ENCODE data around the gene CELSR1.

CELSR1 gene

DNA sequence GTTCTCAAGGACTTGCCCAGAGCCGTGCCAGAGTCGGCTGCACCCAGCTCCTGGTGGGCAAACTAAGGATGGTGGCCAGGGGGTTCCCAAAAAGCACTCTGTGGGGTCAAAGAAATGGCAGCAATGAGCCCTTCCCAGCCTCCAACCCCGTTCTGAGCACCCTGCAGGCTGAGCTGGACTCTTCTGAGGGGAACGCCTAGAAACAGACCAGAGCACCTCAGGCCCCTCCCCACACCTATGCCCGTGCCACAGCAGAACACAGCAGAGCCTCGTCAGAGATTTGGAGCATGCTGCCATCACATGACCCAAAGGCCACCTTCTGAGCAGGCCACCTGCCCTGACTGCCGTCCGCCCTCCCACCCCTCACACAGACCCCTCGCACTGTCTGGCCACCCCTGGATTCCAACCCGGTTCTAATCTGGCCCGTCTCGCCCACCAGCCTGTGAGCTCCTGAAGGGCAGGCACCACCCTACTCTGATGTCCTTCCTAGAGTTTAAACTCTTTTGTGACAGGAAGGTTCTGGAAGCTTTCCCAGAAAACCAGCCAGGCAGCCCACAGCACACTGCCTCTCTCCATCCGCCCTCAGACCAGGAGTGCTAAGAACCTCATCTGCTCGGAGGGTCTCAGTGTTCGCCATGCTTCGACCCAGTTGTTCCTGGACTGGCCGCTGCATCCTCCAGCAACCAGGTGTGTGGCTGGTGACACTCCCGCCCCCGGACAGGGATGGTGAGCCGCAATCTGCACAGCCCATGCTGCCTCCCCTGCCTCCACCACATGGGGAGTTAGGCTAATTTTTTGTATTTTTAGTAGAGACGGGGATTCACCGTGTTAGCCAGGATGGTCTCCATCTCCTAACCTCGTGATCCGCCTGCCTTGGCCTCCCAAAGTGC lies 97.6 kb downstream of the CELSR1 start:
- no peak for DNase-seq

DNA sequence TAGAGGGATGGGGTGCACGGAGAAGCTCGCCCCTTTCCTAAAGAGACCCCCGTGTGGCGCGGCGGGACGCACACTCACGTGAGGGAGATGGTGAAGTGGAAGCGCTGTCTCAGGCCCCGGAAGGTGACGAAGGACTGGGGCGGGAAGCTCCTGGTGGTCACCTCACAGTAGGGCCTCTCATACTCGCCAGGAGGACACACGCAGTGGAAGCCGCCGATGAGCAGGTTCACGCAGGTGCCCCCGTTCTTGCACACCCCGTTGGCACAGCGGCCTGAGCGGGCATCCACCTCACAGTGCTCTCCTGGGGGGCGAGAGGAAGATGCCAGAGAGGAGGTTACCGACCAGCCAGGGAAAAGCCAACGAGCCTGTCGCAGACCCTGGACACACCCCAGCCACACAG lies 98.3 kb downstream of the CELSR1 start:
- no peak for DNase-seq

DNA sequence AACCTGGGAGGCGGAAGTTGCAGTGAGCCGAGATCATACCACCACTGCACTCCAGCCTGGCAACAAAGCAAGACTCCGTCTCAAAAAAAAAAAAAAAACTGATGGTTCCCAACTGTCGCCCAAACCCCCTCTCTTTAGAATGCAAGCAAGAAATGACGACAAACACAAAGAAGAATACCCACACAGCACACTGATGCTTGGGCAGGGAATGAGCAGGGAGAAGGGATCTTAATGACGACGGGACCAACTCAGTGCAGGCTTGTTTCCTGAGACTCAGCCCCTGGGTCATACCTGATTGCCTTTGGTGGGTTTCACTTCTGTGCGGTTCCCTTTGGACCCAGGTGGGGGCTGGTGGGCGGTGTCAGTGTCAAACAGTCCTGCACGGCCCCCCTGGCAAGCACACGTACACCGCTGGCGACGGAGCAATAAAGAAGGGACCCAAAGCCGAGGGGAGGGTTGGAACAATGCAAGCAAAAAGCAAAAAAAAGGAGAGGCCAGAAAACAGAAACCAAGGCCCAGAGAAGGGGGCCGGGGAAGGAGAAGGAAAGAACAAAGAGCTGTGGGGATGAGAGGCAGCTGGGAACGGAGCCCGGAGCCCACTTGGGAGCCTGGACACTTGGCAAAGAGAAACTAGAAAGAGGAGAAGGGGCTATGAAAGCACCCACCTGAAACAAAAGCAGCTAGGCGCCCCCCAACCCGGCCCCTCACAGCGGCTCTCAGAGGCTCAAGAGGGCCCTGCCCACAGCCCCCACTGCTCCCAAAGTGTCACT lies 99.6 kb downstream of the CELSR1 start:
- no peak for DNase-seq

DNA sequence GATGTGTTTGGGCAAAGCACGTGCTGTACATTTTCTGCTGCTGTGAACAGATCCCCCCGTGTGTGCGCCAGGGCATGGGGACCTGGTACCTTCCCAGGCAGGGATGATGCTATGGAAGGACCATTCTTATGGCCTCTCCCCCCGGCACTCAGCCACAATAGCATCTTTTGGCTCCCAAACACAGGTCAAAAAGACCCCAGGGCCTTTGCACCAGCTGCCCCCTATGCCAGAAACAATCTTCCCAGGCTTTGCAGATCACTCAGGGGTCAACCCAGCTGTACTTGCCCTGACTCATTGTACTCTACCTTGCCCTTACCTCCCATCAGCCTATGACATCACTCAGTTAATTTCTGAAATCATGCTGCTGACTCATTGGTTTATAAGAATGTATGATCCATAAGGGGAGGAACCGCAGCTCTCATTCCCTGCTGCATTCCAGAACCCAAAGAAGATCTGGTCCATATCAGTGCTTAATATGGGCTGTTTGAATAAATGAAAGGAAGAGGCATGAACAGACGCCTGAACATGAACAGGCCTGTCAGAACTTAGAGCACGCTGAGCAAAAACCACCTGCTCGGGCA lies 100.7 kb downstream of the CELSR1 start:
- no peak for DNase-seq

DNA sequence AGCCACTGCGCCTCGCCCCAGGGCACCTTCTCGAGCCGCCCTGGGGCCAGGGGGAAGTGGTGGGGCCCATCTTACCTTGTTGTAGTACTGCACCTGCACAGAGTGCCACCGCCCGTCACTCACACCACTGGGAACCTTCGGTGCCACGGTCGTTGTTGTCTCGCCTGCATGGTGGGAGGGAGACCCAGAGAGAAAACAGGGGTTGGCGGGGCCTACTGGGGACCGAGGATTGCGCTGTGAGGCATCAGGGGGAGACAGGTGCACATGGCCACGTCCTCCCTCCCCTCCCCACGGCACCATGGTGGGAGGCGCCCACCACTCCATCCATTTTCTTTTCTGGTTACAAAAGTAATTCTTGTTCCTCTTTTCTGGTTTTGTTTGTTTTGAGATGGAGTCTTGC lies 104.1 kb downstream of the CELSR1 start:
- DNase-seq: no peak

DNA sequence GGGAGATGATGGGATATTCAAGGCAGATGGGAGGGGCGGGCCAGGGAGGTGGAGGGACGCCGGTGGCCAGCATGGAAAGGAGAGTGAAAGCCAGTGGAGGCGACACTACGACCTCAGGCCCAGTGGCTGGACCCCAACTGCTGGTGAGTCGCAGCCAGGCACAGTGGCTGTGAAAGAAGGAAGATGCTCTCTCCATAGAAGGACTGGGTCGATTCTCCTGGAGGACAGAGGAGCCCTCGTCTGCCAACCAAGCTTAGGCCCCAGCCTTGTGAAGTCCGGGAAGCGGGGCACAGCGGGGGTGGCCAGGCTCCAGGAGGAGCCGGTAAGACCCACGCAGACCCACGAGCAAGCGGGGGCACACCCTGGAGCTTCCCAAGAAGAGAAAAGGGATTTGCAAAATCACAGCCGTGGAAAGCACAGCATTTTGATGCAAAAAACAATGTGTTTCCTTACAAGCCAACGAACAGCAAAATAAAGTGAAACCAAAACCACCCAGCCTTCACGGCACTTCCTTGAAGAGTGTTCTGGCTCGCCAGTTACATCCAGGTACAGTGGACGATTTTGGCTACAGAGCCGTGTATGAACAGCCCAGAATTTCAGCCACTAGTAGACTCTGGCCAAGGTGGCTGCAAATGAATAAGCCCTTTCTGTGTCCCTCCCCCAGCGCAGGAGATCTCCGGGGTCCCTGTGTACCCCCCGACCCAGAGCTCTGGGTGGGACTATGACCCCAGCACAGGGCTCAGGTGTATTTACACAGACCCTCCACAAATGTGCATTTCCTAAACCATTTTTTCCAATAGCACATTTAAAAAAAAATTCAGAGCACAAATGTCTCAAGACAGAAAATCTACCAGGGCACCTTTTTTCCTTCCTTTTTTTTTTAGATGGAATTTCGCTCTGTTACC lies 105.0 kb downstream of the CELSR1 start:
- DNase-seq: peak; percentile 64

DNA sequence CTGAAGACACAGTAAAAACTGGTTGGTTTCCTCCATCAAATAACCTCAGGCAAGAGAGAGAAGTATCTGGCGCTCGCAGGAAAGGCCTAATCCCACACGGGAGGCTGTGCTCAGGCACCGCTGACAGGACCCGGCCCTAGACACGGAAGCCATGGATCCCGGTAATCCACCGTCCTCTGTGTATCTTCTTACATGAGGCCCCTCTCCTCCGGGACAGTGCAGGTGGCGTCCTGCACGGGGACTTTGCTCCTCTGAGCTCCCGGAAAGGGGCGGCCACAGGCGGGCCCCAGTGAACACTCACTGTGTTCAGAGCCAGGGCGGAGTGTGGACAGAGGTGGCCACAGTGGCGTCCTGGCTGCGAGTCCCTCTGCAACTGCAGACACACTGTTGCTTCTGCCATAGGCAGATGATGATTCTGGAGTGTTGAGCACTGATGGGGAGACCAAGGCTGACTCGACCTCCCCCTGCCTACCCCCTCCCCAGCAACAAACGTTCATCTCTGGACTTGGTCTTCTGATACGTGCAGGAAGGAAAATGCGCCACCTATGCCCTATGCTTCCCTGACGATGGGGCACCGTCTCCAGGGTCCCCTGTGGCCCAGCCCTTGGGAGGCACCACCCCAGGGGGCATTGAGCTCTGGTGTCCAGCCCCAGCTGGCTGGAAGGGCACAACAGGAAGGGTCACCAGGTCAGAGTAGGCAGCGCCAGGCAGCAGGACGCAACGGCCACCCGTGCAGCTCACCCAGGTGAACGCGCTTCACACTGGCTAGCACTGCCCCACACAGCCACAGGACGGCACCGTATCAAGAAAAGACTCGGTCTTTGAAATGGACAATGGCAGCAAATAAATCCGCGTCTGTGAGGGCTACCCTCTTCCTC lies 106.2 kb downstream of the CELSR1 start:
- DNase-seq: no peak

DNA sequence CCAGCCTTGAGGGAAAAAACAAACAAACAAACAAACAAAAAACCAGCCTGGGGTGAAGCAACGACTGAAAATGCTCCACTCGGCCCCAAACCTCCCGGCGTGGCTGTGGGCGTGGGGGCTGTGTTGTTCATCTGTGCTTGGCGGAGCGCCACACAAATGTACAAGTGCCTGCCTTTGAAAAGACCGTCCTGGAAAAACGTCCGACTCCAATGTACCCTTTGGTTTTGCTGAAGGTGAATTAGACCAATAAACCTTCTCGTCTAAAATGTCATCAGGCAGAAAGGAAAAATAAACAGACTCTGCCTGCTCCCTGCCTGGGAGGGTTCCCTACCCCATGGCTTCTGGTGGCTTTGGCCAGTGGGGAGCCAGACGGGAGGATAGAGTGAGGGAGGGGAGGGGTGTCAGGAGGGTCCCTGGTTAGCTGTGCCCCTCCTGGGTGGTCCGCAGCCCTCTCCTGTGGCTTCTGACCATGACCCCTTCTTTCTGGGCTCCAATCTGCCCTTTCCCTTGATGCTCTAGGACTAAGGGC lies 108.0 kb downstream of the CELSR1 start:
- DNase-seq: no peak

DNA sequence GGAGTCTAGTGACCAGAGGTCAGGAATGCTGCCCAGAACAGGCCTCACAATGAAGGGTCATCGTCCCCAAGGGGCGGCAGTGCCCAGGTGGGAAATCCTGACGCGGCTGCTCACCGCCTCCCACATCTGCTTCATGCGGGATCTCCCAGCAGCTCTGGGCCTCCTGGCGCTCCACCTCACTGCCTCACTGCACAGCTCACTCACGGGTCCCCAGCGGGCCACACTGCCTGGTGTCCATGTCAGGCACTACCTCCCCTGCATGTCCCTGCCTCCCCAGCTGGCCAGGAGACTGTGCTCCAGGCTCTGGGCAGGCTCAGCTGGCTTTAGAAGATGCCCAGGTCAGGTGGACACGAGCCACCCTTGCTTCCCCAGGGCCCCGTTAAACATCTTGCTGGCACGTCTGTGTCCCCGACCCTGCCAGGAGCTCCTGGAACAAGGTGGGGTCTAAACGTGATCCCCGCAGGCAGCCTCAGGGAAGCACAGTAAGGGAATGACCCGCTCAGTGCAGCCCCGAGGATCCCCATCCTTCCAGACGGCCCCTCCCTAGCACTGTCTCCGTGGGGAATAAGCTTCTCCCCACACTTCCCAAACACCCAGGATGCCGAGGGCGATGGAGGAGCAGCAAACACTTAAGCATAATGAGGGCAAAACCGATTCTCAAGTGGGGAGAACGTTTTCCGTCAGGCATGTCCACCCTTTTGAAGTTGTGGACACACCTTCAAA lies 108.7 kb downstream of the CELSR1 start:
- no peak for DNase-seq

DNA sequence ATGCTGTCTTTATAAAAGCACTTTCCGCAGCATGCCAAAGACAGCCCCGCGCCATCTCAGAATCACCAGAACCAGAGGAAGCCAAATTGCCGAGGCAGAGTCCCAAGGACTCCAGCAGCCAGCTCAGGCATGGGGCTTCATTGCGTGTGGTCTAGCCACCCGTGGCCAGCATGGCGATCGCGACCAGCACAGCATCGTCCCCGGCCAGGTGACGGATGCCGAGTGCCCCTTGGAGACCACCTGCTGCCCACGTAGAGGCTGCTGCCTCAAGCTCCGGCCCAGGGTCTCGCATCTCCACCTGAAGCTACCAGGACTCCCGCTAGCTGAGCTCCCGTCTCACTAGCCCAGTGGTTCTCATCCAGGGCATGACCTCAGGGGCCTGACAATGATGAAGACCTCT lies 109.2 kb downstream of the CELSR1 start:
- no peak for DNase-seq

DNA sequence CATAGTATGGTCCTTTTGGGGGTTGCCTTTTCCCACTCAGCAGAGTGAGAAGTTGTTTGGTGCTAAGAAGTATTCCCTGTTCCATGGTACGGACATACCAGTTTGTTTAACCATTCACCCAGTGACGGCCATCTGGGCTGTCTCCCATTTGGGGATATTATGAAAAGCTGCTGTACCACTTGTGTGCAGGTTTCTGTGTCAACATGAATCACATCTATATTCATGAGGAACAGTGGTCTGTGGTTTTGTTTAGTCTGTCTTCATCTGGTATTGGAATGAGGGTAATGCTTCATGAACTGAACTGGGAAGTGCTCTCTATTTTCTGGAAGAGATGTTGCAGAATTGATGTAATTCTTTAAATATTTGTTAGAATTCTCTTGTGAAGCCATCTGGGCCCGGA lies 112.4 kb downstream of the CELSR1 start:
- DNase-seq: peak; percentile 53

DNA sequence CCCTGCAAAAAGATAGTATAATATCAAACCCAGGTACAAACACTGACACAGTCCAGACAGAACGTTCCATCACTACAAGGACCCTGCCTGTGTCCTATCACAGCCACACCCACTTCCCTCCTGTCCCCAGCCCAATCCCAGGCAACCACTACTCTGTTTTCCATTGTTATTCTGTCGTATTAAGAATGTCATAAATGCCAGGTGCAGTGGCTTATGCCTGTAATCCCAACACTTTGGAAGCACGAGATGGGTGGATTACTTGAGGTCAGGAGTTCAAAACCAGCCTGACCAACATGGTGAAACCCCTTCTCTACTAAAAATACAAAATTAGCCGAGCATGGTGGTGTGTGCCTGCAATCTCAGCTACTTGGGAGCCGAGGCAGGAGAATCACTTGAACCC lies 112.9 kb downstream of the CELSR1 start:
- DNase-seq: no peak

DNA sequence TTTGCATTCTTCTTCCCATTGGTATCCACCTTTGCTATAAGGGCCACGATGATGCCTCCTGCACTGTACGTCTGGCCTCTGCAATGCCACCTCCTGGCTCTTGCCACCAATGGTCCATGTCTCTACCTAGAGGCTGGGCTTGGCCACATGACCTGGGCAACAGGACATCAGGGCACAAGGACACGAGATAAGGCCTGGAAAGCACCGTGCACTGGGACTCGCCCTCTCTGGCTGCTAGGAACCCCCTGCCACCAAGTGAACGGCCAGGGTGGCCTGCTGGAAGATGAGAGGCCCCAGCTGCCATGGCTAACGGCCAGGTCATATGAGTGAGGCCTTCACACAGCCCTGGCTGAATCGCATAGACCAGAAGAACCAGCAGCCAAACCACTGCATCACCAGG lies 114.5 kb downstream of the CELSR1 start:
- DNase-seq: no peak

DNA sequence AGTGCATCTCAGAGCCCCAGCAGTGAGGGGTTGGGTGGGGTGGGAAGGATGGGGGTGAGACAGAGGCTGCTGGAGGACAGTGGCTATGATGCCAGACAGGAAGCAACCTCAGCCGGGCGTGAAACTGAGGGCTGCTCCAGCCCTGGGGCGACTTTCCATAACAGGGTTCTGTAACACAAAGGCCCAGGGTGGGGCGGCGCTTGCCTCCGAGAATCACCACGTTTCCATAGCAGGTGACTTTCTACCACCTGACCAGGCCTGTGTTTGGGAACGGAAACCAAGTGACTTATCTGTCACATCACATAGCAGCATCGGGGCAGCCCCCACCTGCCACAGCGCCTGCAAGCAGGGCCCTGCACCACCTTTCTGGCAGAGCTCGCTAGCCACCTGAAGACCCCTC lies 116.2 kb downstream of the CELSR1 start:
- no peak for DNase-seq

DNA sequence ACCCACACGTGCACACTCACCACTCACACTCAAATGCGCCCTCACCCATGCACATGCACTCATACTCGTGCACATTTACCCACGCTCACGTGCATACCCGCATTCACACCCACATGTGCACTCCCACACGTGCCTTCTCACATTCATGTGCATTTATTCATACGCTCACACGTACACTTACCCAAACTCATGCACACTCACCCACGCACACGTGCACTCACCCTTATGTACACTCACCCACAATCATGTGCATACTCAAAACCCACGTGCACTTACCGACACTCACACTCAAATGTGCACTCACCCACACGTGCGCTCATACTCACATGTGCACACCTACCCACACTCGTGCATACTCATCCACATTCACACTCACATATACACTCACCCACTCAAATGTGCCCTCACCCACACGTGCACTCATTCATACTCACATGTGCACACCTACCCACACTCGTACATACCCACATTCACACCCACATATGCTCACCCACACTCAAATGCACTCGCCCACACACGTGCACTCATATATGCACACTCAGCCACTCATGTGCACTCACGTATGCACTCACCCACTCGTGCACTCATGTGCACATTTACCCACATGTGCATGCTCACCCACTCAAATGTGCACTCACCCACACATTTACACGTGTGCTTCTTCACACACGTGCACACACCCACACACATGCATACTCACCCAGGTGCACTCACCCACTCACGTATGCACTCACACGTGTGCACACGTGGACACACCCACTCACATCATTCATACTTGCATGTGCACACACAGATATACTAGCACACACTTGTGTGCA lies 117.5 kb downstream of the CELSR1 start:
- no peak for DNase-seq

DNA sequence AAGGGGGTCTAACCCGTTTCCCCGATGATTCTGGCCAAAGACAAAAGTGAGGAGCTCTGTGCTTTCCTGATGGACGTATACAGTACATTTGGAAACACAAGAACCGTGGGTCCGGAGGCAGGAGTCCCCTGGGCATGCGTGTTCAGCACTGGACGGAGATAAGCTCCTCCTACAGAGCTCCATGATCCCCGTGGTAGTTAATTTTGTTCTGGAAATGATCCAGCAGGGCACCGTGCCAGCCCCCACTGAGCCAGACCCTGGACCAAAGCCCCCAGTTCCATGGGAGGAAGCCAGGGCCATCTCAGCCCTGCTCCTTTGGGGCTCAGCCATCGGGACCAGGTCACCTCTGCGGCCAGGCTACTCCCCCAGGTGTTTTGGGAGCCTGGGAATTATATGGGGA lies 118.6 kb downstream of the CELSR1 start:
- no peak for DNase-seq

DNA sequence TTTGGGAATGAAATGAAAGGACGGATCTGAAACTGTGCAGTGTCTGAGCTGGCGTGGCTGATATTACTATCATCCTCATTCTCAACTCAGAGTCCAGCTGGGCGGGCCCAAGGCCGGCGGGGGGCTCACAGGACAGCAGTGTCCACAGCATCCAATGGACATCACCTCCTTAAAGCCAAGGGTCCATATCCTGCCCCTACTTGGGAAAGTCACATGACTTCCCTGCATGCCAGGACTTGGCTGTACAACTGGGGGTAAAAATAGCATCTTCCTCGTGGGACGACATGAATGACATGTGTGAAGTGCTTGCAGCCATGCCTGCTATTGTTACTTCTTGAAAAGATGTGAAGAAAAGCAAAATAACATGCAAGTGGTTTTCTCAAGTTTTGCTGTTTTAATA lies 119.7 kb downstream of the CELSR1 start:
- no peak for DNase-seq

DNA sequence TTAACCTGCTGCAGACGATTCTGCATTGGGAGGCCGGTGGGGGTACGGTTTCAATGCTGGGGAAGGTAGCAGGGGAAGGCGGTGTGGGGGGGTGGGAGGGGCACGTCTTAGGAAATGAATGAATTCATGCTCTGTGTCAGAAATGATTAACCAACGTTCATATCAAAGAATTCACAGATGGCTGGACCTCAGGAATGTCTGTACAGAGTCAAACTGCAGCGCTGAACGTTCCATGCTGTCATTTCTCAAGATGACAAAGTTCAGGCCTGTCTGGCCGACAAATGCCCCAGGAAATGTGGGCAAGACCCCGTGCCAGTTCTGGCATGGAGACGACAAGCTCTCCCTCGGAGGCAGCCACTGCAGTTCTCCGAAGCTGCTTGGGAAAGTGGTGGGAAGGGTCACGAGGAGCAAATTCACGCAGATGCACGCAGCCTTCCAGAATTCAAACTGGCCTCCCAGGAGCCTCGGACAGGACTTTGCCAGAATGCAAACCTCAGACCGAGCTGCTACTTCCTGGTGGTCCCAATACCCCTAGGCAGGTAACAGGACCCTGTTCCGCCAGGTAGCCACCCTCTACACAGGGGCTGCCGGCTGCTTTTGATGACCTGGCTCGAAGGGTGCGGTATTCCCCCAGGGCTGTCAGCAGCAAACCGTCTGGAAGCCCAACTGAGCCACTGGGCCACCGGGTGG lies 120.4 kb downstream of the CELSR1 start:
- DNase-seq: no peak

DNA sequence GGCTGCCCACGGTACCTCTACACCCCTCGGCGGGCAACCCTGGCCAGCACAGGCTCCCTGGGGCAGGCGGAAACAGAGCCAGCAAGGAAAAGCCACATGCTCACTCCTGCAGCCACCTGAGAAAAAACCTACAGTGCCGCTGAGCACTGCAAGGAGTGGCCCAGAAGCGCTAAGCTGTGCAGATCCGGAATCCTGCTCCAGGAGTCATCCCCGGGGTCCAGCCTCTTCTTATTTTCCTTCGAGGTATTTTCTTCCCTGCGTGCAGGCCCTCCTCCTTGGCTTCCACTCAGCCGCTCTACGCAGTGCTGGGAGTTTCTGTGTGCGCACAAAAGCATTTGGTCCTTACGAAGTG lies 120.9 kb downstream of the CELSR1 start:
- no peak for DNase-seq

Measured in DMS53 (cell line).